ENCODE measurements around the gene NUP50.

The NUP50 gene

GRCh38 chr22:45230026-45230721 lies 66.4 kb downstream of the NUP50 start:
- DNase-seq (ENCODE audit: low read depth), result no peak

GRCh38 chr22:45231293-45231692 lies 67.6 kb downstream of the NUP50 start:
- no peak for DNase-seq (ENCODE audit: low read depth)

GRCh38 chr22:45233386-45233785 lies 69.7 kb downstream of the NUP50 start:
- DNase-seq (ENCODE audit: low read depth), result no peak

GRCh38 chr22:45233827-45234226 lies 70.1 kb downstream of the NUP50 start:
- no peak for DNase-seq (ENCODE audit: low read depth)

- no peak for DNase-seq (ENCODE audit: low read depth)
These were observed 71.5 kb downstream of the NUP50 start for GRCh38 chr22:45235101-45235777.

- DNase-seq (ENCODE audit: low read depth), result no peak
These were observed 72.2 kb downstream of the NUP50 start for GRCh38 chr22:45235851-45236342.

GRCh38 chr22:45237065-45237990 lies 73.6 kb downstream of the NUP50 start:
- no peak for DNase-seq (ENCODE audit: low read depth)

All from CMK (cell line).